T47D (cell line): ENCODE measurements around the gene KLHL22.
"Not testable (repeated sequence)": the region's sequence is repeated elsewhere in the genome, so short reads cannot be mapped to it uniquely, and the experiment has no call there.

Source experiments
- DNase-seq, 2 experiments: peaks; one replicate each; pipeline versions ENCODE4 v3.0.0 to v3.0.0-alpha.2; 2011 to 2012; ENCODE audit warnings: low read depth in 1 of 2, low spot score in 1 of 2
- JUND ChIP-seq: IDR thresholded peaks from 2 replicates; pipeline ENCODE4 v1.6.1; 2012; ENCODE audit warnings: low read depth
- in situ Hi-C: cut with HindIII; loops from 2 replicates; pipeline ENCODE4 v1.10.0; 2016; ENCODE audit warnings: low sequenced_read_pairs, low pct_unique_long_range_greater_than_20kb

The KLHL22 gene

GRCh38 chr22:20506543-20507252, 11.1 kb upstream of the KLHL22 start:
- in situ Hi-C loops, result no loop called here
- no peak for TF ChIP-seq JUND
- DNase-seq, result no peak

- DNase-seq, result peak in 1 of 2 experiments; percentile 46
- in situ Hi-C loops, result not testable (repeated sequence)
Measured at GRCh38 chr22:20504293-20504922, 8.8 kb upstream of the KLHL22 start.

- no peak for TF ChIP-seq JUND
- in situ Hi-C loops, result no loop called here
- no peak for DNase-seq
Measured at GRCh38 chr22:20503816-20504215, 8.2 kb upstream of the KLHL22 start.

GRCh38 chr22:20499769-20500168, 4.2 kb upstream of the KLHL22 start:
- in situ Hi-C loops, result no loop called here

GRCh38 chr22:20498913-20499312, 3.3 kb upstream of the KLHL22 start:
- no peak for TF ChIP-seq JUND
- no peak for DNase-seq
- in situ Hi-C loops, result no loop called here

More at GRCh38 chr22:20499769-20500168, 4.2 kb upstream of the KLHL22 start:
- no peak for DNase-seq
- TF ChIP-seq JUND, result no peak

GRCh38 chr22:20497426-20497825, 1.8 kb upstream of the KLHL22 start:
- no peak for DNase-seq
- in situ Hi-C loops, result no loop called here
- no peak for TF ChIP-seq JUND

- peak; percentile 82 to 91 for DNase-seq
- no peak for TF ChIP-seq JUND
- in situ Hi-C loops, result no loop called here
Measured at GRCh38 chr22:20495861-20496681, 476 bp upstream of the KLHL22 start.

- no peak for TF ChIP-seq JUND
- in situ Hi-C loops, result no loop called here
- no peak for DNase-seq
Measured at GRCh38 chr22:20491346-20491745, 4.2 kb downstream of the KLHL22 start.

- no peak for DNase-seq
- in situ Hi-C loops, result no loop called here
- TF ChIP-seq JUND, result no peak
Measured at GRCh38 chr22:20490941-20491307, 4.7 kb downstream of the KLHL22 start.

GRCh38 chr22:20490183-20490940, 5.2 kb downstream of the KLHL22 start:
- in situ Hi-C loops, result no loop called here
- TF ChIP-seq JUND, result no peak
- no peak for DNase-seq

- DNase-seq, result no peak
- no peak for TF ChIP-seq JUND
- in situ Hi-C loops, result no loop called here
Measured at GRCh38 chr22:20488946-20489345, 6.6 kb downstream of the KLHL22 start.

- in situ Hi-C loops, result no loop called here
- no peak for TF ChIP-seq JUND
Measured at GRCh38 chr22:20487715-20488114, 7.9 kb downstream of the KLHL22 start.

More at GRCh38 chr22:20487715-20488114, 7.9 kb downstream of the KLHL22 start:
- DNase-seq, result no peak
